ENCODE data around the gene LARP1B. TPM values are rescaled to one million over a fixed set of nuclear protein-coding genes. Genes with fewer than 3 reads are reported as not detected.
"Not testable (repeated sequence)": the region's sequence is repeated elsewhere in the genome, so short reads cannot be mapped to it uniquely, and the experiment has no call there.

LARP1B gene
- total RNA-seq, 1 donor from 2014 or later, result 48.4 TPM

- no peak for DNase-seq (ENCODE audit: low spot score)
Measured at GRCh38 chr4:128134925-128135324, 73.8 kb downstream of the LARP1B start.

GRCh38 chr4:128135391-128135790, 74.3 kb downstream of the LARP1B start:
- DNase-seq (ENCODE audit: low spot score), result no peak

- no peak for DNase-seq (ENCODE audit: low spot score)
Measured at GRCh38 chr4:128141866-128142265, 80.8 kb downstream of the LARP1B start.

- DNase-seq (ENCODE audit: low spot score), result no peak
Measured at GRCh38 chr4:128145727-128146126, 84.6 kb downstream of the LARP1B start.

- DNase-seq (ENCODE audit: low spot score), result peak; percentile 76
Measured at GRCh38 chr4:128153800-128154199, 92.7 kb downstream of the LARP1B start.

GRCh38 chr4:128155231-128155855, 94.2 kb downstream of the LARP1B start:
- DNase-seq (ENCODE audit: low spot score), result no peak

GRCh38 chr4:128155874-128156456, 94.9 kb downstream of the LARP1B start:
- no peak for DNase-seq (ENCODE audit: low spot score)

GRCh38 chr4:128156472-128156871, 95.4 kb downstream of the LARP1B start:
- not testable (repeated sequence) for DNase-seq (ENCODE audit: low spot score)

- DNase-seq (ENCODE audit: low spot score), result no peak
Measured at GRCh38 chr4:128158894-128159293, 97.8 kb downstream of the LARP1B start.

GRCh38 chr4:128159967-128160366, 98.9 kb downstream of the LARP1B start:
- DNase-seq (ENCODE audit: low spot score), result no peak

GRCh38 chr4:128161138-128161537, 100.0 kb downstream of the LARP1B start:
- DNase-seq (ENCODE audit: low spot score), result no peak

GRCh38 chr4:128162434-128162833, 101.3 kb downstream of the LARP1B start:
- no peak for DNase-seq (ENCODE audit: low spot score)

- DNase-seq (ENCODE audit: low spot score), result no peak
Measured at GRCh38 chr4:128163177-128164117, 102.3 kb downstream of the LARP1B start.

- no peak for DNase-seq (ENCODE audit: low spot score)
Measured at GRCh38 chr4:128166982-128167381, 105.9 kb downstream of the LARP1B start.

- DNase-seq (ENCODE audit: low spot score), result no peak
Measured at GRCh38 chr4:128168701-128169100, 107.6 kb downstream of the LARP1B start.

GRCh38 chr4:128169245-128169644, 108.1 kb downstream of the LARP1B start:
- DNase-seq (ENCODE audit: low spot score), result no peak

GRCh38 chr4:128176643-128177042, 115.5 kb downstream of the LARP1B start:
- no peak for DNase-seq (ENCODE audit: low spot score)

GRCh38 chr4:128177498-128177897, 116.4 kb downstream of the LARP1B start:
- no peak for DNase-seq (ENCODE audit: low spot score)

GRCh38 chr4:128186623-128187022, 125.5 kb downstream of the LARP1B start:
- no peak for DNase-seq (ENCODE audit: low spot score)

- DNase-seq (ENCODE audit: low spot score), result peak; percentile 65
Measured at GRCh38 chr4:128191115-128191781, 130.1 kb downstream of the LARP1B start.

GRCh38 chr4:128220286-128221235, 159.4 kb downstream of the LARP1B start:
- peak; percentile 21 for DNase-seq (ENCODE audit: low spot score)
